Mesendoderm (in vitro differentiated cells): ENCODE data around the gene C1orf94.
A peak's percentile ranks its signal among the peaks of the same experiment; 100 is the strongest.

Experiments used
- DNase-seq: peaks from one replicate; pipeline ENCODE4 v3.0.0; 2013
- H2AK5ac ChIP-seq: 2 replicates; pipeline ENCODE4 v1.6.1; 2013; ENCODE audit warnings: low read length, inconsistent platforms
- H2BK120ac ChIP-seq: 2 replicates; pipeline ENCODE4 v1.6.1; 2013; ENCODE audit warnings: low read depth, mild to moderate bottlenecking, low read length, moderate library complexity, mixed read lengths
- H2BK15ac ChIP-seq: replicated peaks from 2 replicates; pipeline ENCODE4 v1.6.1; 2013; ENCODE audit warnings: low read depth, mild to moderate bottlenecking, moderate library complexity
- H2BK5ac ChIP-seq: 2 replicates; pipeline ENCODE4 v1.6.1; 2013; ENCODE audit warnings: low read length, inconsistent platforms
- H3K18ac ChIP-seq: 2 replicates; pipeline ENCODE4 v1.6.1; 2013; ENCODE audit warnings: mild to moderate bottlenecking, low read length, mixed read lengths
- H3K23ac ChIP-seq: one replicate; pipeline ENCODE4 v1.6.1; 2013; ENCODE audit warnings: low read length
- H3K27ac ChIP-seq: 2 replicates; pipeline ENCODE4 v1.5.1; 2013; ENCODE audit warnings: low read depth, mild to moderate bottlenecking, inconsistent platforms, low read length, moderate library complexity
- H3K27me3 ChIP-seq: 2 replicates; pipeline ENCODE4 v1.6.1; 2013; ENCODE audit warnings: low read length, control low read depth, mild to moderate bottlenecking, inconsistent platforms; ENCODE audit not compliant: insufficient read depth, poor library complexity
- H3K36me3 ChIP-seq: 2 replicates; pipeline ENCODE4 v1.6.1; 2013; ENCODE audit warnings: low read length, inconsistent platforms; ENCODE audit not compliant: control insufficient read depth, insufficient read depth
- H3K4ac ChIP-seq: one replicate; pipeline ENCODE4 v1.6.1; 2013; ENCODE audit warnings: low read depth, mild to moderate bottlenecking, low read length, moderate library complexity
- H3K4me1 ChIP-seq: 2 replicates; pipeline ENCODE4 v1.6.1; 2013; ENCODE audit warnings: low read depth, low read length, inconsistent platforms; ENCODE audit not compliant: control insufficient read depth
- H3K4me2 ChIP-seq: 2 replicates; pipeline ENCODE4 v1.6.1; 2013; ENCODE audit warnings: low read length
- H3K4me3 ChIP-seq: 2 replicates; pipeline ENCODE4 v1.5.1; 2013; ENCODE audit warnings: mild to moderate bottlenecking, low read length
- H3K56ac ChIP-seq: one replicate; pipeline ENCODE4 v1.6.1; 2013; ENCODE audit warnings: low read length
- H3K79me1 ChIP-seq: 2 replicates; pipeline ENCODE4 v1.6.1; 2013; ENCODE audit warnings: low read length, inconsistent platforms
- H3K79me2 ChIP-seq: 2 replicates; pipeline ENCODE4 v1.6.1; 2013; ENCODE audit warnings: mild to moderate bottlenecking, low read length; ENCODE audit not compliant: control insufficient read depth, insufficient read depth
- H3K9ac ChIP-seq: 2 replicates; pipeline ENCODE4 v1.6.1; 2013; ENCODE audit warnings: low read length, inconsistent platforms
- H4K5ac ChIP-seq: one replicate; pipeline ENCODE4 v1.6.1; 2013; ENCODE audit warnings: low read length
- H4K8ac ChIP-seq: one replicate; pipeline ENCODE4 v1.6.1; 2013; ENCODE audit warnings: low read depth, mild to moderate bottlenecking, control low read depth, low read length, moderate library complexity
- WGBS: extraction: QIAGEN DNeasy Blood & Tissue Kit; methylation state at CpG from one replicate; pipeline ENCODE4 v1.1.7; 2013; ENCODE audit warnings: low lambda C conversion rate, missing lambda C conversion rate; ENCODE audit not compliant: insufficient coverage; ENCODE audit errors: extremely low coverage; 5-methylcytosine and 5-hydroxymethylcytosine counted together

Gene C1orf94

GRCh38 chr1:34131396-34132160 is 45.1 kb upstream of the C1orf94 start:
- H3K18ac ChIP-seq: no peak overlapping the region
- H3K27me3 ChIP-seq: no peaks in the 10 kb centered on the region
- H3K79me1 ChIP-seq: peaks cover 4% of the 10 kb centered on the region
- no peak overlapping the region for H2BK5ac ChIP-seq
- no CpG with 5 or more reads among the region's 3 CpGs for WGBS
- H3K9ac ChIP-seq: no peak overlapping the region
- no peaks in the 10 kb centered on the region for H3K36me3 ChIP-seq
- no peak overlapping the region for H3K4me3 ChIP-seq
- no peak overlapping the region for H2BK15ac ChIP-seq
- H4K8ac ChIP-seq: no peak overlapping the region
- H2BK120ac ChIP-seq: no peak overlapping the region
- H3K4ac ChIP-seq: no peak overlapping the region
- no peak overlapping the region for H3K4me2 ChIP-seq
- no peak for DNase-seq
- H3K27ac ChIP-seq: no peak overlapping the region
- H3K23ac ChIP-seq: no peak overlapping the region
- H3K79me2 ChIP-seq: peaks cover 1% of the 10 kb centered on the region
- no peak overlapping the region for H4K5ac ChIP-seq
- no peaks in the 10 kb centered on the region for H3K4me1 ChIP-seq
- H3K56ac ChIP-seq: no peak overlapping the region
- H2AK5ac ChIP-seq: no peak overlapping the region

GRCh38 chr1:34132161-34132420 is 44.6 kb upstream of the C1orf94 start:
- Histone ChIP-seq H3K23ac (no peak overlapping the region), H2BK15ac (no peak overlapping the region), H3K4me1 (no peaks in the 10 kb centered on the region), H3K79me2 (peaks cover 1% of the 10 kb centered on the region), H3K4me2 (no peak overlapping the region), H3K36me3 (no peaks in the 10 kb centered on the region), H3K27me3 (no peaks in the 10 kb centered on the region), H4K5ac (no peak overlapping the region), H2BK5ac (no peak overlapping the region), H4K8ac (no peak overlapping the region), H3K9ac (no peak overlapping the region), H3K79me1 (peaks cover 4% of the 10 kb centered on the region), H3K27ac (no peak overlapping the region), H2AK5ac (no peak overlapping the region), H2BK120ac (no peak overlapping the region), H3K18ac (no peak overlapping the region), H3K4ac (no peak overlapping the region), H3K56ac (no peak overlapping the region), H3K4me3 (no peak overlapping the region)
- WGBS: no CpG with 5 or more reads among the region's 4 CpGs
- no peak for DNase-seq

GRCh38 chr1:34137411-34137810 is 39.3 kb upstream of the C1orf94 start:
- Histone ChIP-seq H2BK5ac (no peak overlapping the region), H3K18ac (no peak overlapping the region), H3K9ac (no peak overlapping the region), H3K36me3 (no peaks in the 10 kb centered on the region), H4K8ac (no peak overlapping the region), H3K56ac (no peak overlapping the region), H3K27me3 (no peaks in the 10 kb centered on the region), H2AK5ac (no peak overlapping the region), H2BK120ac (no peak overlapping the region), H3K4me1 (no peaks in the 10 kb centered on the region), H3K4me3 (no peak overlapping the region), H4K5ac (no peak overlapping the region), H3K4ac (no peak overlapping the region), H3K23ac (no peak overlapping the region), H3K27ac (no peak overlapping the region), H3K79me1 (peaks cover 2% of the 10 kb centered on the region), H3K79me2 (peaks cover 1% of the 10 kb centered on the region), H3K4me2 (no peak overlapping the region), H2BK15ac (no peak overlapping the region)
- WGBS: no CpG with 5 or more reads among the region's 3 CpGs
- no peak for DNase-seq

- H3K79me1 ChIP-seq: peaks cover 2% of the 10 kb centered on the region
- DNase-seq: peak; percentile 14
- no CpG with 5 or more reads among the region's 7 CpGs for WGBS
- no peak overlapping the region for H2BK120ac ChIP-seq
- H3K56ac ChIP-seq: no peak overlapping the region
- no peak overlapping the region for H3K18ac ChIP-seq
- no peaks in the 10 kb centered on the region for H3K36me3 ChIP-seq
- no peak overlapping the region for H3K4me3 ChIP-seq
- no peak overlapping the region for H4K5ac ChIP-seq
- no peak overlapping the region for H2BK15ac ChIP-seq
- no peak overlapping the region for H4K8ac ChIP-seq
- H3K4ac ChIP-seq: no peak overlapping the region
- H3K23ac ChIP-seq: no peak overlapping the region
- no peak overlapping the region for H2AK5ac ChIP-seq
- H3K79me2 ChIP-seq: peaks cover 1% of the 10 kb centered on the region
- H3K4me2 ChIP-seq: no peak overlapping the region
- H3K27ac ChIP-seq: no peak overlapping the region
- no peak overlapping the region for H3K9ac ChIP-seq
- no peak overlapping the region for H2BK5ac ChIP-seq
- no peaks in the 10 kb centered on the region for H3K4me1 ChIP-seq
- H3K27me3 ChIP-seq: no peaks in the 10 kb centered on the region
These were observed 36.6 kb upstream of the C1orf94 start for GRCh38 chr1:34140011-34140676.

- Histone ChIP-seq H2BK120ac (no peak overlapping the region), H3K56ac (no peak overlapping the region), H3K4ac (no peak overlapping the region), H3K27ac (no peak overlapping the region), H3K9ac (no peak overlapping the region), H3K79me2 (peaks cover 2% of the 10 kb centered on the region), H2AK5ac (no peak overlapping the region), H3K18ac (no peak overlapping the region), H3K4me3 (no peak overlapping the region), H3K4me2 (no peak overlapping the region), H3K36me3 (no peaks in the 10 kb centered on the region), H3K27me3 (no peaks in the 10 kb centered on the region), H3K4me1 (peaks cover 4% of the 10 kb centered on the region), H3K23ac (no peak overlapping the region), H3K79me1 (peaks cover 9% of the 10 kb centered on the region), H4K5ac (no peak overlapping the region), H2BK5ac (no peak overlapping the region), H4K8ac (no peak overlapping the region), H2BK15ac (no peak overlapping the region)
- no CpG with 5 or more reads among the region's 2 CpGs for WGBS
- no peak for DNase-seq
These were observed 32.7 kb upstream of the C1orf94 start for GRCh38 chr1:34143975-34144374.

- no peak overlapping the region for H3K4me2 ChIP-seq
- H3K27me3 ChIP-seq: no peaks in the 10 kb centered on the region
- H3K9ac ChIP-seq: no peak overlapping the region
- no peak overlapping the region for H2BK120ac ChIP-seq
- H3K4ac ChIP-seq: no peak overlapping the region
- H3K27ac ChIP-seq: no peak overlapping the region
- H3K4me1 ChIP-seq: peaks cover 9% of the 10 kb centered on the region
- peaks cover 2% of the 10 kb centered on the region for H3K79me2 ChIP-seq
- H3K56ac ChIP-seq: no peak overlapping the region
- H2BK15ac ChIP-seq: no peak overlapping the region
- no peak overlapping the region for H2BK5ac ChIP-seq
- no peak for DNase-seq
- no peak overlapping the region for H3K23ac ChIP-seq
- no peaks in the 10 kb centered on the region for H3K36me3 ChIP-seq
- H4K8ac ChIP-seq: no peak overlapping the region
- H3K18ac ChIP-seq: no peak overlapping the region
- H3K79me1 ChIP-seq: peaks cover 9% of the 10 kb centered on the region
- no CpG with 5 or more reads among the region's 6 CpGs for WGBS
- H3K4me3 ChIP-seq: no peak overlapping the region
- H4K5ac ChIP-seq: no peak overlapping the region
- no peak overlapping the region for H2AK5ac ChIP-seq
These were observed 31.9 kb upstream of the C1orf94 start for GRCh38 chr1:34144766-34145165.
